ENCODE results near the gene PNPLA5. TPM values are rescaled to one million over a fixed set of nuclear protein-coding genes. Genes with fewer than 3 reads are reported as not detected.
"Not testable (repeated sequence)": the region's sequence is repeated elsewhere in the genome, so short reads cannot be mapped to it uniquely, and the experiment has no call there.

Gene PNPLA5
- total RNA-seq, 2 donors from 2014 or later, result not detected

DNA sequence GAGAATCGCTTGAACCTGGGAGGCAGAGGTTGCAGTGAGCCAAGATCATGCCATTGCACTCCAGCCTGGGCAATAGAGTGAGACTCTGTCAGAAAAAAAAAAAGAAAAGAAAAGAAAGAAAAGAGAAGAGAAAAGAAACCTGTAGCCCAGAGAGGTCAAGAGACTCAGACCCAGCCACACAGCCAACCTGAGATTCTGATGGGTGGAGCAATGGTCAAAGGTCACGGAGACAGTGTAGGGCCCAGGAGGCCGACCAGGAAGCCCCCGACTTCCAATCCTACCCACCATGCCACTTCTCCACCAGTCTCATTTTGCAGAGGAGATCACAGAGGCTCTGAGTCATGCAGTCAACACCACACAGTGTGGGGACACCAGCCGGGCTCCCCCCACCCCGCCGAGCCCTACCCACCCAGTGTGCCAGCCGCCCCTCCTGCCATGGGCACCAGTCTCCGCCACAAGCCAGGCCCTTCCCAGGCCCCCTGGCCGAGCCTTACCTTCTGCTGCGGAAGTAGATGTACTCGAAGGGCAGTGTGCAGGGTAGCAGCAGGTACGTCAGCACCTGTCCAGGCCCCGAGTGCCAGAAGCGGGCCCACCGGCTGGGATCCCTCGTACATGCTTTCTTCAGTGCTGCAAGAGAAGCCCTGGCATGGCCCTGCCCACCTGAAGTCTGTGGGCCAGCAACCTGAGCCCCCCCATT, 7.9 kb downstream of the PNPLA5 start:
- intact Hi-C loops (cut with DNase I, micrococcal nuclease), result no loop called here
- no peak for DNase-seq
- ATAC-seq, result no peak

DNA sequence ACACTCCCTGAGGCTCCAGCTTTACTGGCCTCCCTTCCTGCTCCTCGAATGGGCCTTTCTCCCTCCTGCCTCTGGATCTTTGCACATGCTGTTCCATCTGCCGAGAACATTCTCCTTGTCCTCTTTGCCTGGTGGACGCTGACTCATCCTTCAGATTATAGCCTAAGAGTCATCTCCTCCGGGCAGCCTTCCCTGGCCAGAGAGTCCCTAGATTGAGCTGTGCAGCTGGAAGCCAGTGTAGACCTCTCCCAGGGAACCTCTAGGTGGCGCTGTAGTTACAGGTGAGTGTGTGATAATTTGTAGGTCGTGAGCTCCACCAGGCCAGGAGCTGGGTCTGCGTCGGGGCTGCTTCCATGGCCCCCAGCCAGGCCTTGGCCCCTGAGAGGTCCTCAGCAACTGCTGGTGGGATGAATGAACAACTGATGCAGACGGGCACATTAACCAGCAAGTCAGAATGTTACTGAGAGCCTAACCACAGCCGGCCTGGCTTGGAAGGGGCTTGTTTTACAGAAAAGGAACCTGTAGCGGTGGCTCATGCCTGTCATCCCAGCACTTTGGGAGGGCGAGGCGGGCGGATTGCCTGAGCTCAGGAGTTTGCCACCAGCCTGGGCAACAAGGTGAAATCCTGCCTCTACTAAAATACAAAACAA, 8.7 kb downstream of the PNPLA5 start:
- ATAC-seq, result peak; percentile 66
- intact Hi-C loops (cut with DNase I, micrococcal nuclease), result no loop called here
- DNase-seq, result peak in 1 of 2 donors; percentile 37

DNA sequence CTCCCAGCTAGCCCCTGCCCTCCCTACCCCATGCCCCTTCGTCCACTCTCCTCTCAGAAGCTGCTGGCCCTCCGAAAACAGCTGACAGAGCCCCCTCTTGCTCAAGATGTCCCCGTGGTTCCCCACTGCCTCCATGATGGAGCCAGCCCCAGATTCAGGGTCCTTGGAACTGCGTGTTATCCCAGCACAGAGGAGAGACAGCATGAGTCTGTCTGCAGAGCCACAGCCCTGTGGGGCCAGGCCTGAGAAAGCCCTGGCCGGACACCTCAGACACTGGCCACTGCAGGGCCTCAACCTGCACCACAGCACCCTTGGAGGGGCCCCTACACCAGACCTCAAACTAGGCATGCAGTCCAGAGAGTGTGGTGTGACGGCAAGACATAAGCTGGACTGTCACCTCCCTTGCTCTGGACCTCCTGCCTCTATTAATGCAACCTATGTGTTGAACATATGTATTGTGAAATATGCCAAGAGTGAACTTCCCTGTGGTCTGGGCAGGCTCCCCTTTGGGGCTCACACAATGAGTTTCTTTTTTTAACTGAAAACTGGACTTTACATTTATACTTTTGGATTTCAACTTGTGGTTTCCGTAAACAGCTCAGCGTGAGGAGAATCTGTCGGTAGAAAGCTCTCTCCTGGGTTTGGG, 9.6 kb downstream of the PNPLA5 start:
- intact Hi-C loops (cut with DNase I, micrococcal nuclease), result no loop called here
- no peak for ATAC-seq
- no peak for DNase-seq

DNA sequence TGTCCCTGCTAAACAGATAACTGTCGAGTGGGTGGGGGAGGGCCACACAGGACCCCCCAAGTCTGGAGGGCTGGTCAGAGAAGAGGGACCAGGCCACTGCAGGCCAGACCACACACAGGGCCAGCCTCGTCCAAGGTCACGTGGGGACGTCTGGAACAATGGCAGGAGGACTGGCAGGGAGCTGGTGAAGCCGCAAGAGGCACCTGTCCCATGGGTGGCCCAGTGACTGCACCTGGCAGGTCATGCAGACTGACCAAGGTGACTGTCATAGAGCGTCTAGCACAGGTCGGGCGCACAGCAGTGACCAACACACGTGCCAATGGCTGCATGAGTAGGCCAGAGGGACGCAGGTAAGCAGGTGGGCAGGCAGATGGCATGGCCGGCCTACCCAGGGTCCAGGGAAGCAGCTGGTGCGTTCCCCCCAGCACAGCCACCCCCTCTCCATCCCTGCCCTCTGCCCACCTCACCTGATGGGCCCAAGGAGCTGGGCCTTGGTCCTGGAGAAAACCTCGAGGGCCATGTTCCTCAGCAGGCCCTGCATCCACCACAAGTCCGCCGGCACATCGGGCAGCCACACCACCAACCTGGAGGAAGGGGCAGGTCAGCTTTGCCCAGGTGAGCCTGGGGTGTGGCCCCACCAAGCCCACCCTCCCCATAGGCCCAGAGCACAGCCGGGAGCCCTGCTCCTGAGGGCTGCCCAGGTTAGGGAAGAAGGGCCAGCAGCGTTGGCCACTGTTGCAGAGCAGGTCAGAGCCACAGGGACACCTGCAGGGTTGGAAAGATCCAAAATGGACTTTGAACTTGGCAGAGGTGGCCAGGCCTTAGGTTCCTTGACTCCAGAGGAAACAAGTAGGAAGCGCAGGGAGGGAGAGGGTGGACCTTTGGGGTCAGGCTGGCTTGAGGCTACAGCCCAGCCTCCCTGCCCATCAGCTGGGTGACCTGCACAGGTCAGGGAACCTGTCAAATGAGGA, 10.4 kb downstream of the PNPLA5 start:
- DNase-seq (no peak), ATAC-seq (no peak)
- intact Hi-C loops (cut with DNase I, micrococcal nuclease), result no loop called here

DNA sequence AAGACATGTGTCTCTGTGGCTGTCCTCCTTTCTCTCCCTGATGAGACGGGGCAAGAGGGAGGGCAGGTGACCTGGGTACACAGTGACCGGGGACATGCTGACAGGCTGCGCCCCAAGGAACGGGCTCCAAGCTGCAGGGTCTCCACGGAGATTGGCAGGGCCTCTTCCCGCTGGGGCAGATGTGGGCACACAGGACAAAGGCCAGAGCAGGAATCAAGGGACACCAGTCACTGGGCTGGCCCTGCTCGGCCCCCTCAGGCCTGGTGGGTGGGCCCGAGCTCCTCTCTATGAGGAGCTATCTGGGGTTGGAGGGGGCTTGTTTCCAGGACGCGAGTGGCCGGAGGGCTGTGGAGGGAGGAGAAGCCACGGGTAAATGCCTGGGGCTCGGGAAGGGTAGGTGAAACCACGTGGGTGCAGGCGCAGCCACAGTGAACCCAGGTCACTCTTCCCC, 11.2 kb downstream of the PNPLA5 start:
- intact Hi-C loops (cut with DNase I, micrococcal nuclease), result no loop called here
- no peak for ATAC-seq
- no peak for DNase-seq

DNA sequence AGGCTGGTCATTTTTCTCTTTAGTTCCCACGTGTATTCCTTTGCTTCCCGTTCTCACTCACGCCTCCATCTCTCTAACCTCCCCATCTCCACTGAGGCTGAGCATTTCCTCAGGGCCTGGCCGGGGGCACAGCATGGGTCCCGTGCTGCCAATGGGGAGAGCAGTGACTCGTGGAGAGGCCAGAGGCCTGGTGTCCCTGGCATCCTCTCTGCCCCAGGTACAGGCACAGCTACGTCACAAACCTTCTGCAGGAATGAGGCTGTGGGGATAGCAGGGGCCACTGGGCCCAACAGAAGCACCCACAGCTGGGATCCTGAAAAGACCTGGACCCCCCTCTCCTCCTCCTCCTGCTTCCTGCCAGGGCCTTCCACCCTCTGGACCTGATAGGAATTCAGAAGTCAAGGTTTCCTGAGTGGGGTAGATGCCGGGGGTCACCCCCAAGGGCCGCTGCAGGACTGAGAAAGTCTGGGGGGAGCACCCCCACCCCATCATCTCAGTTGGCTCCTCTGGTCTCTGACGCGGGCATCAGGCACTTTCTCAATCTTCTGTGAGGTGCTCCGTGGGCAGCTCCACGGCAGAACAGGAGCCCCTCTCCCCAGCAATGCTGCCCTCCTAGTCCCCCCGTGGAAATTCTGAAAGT, 11.8 kb downstream of the PNPLA5 start:
- DNase-seq (no peak), ATAC-seq (no peak)
- intact Hi-C loops (cut with DNase I, micrococcal nuclease), result no loop called here

DNA sequence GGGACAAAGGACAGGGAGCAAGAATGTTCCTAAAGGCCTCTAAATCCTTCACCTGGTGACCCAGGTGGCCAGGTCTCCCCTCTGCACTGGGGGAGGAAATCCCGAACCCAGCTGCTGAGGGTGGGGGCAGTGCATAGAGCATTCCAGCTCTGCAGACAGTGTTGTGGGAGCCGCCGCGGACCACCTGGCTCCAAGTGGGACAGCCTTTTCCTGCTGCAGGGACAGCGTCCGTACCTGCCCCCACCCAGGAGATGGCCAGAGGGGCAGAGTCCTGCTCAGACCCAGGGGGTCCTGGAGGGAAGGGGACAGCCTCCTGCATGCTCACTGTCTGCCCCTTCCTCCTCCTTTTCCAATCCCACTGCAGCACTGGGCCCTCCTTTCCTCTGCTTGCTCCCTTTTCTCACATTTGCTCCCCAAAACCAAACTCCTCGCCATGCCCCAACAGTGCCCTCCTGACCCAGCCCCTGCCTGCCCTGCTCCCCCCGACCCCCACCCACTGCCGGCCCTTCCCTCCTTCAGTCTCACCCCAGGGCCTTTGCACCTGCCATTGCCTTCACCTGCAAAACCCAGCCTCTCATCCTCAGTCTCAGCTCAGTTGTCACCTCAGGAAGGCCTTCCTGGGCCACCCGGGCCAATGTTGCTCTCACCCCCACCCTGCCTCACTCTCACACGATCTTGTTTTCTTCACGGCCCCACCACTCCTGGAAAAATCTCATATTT, 12.8 kb downstream of the PNPLA5 start:
- DNase-seq (no peak), ATAC-seq (no peak)
- intact Hi-C loops (cut with DNase I, micrococcal nuclease), result no loop called here

DNA sequence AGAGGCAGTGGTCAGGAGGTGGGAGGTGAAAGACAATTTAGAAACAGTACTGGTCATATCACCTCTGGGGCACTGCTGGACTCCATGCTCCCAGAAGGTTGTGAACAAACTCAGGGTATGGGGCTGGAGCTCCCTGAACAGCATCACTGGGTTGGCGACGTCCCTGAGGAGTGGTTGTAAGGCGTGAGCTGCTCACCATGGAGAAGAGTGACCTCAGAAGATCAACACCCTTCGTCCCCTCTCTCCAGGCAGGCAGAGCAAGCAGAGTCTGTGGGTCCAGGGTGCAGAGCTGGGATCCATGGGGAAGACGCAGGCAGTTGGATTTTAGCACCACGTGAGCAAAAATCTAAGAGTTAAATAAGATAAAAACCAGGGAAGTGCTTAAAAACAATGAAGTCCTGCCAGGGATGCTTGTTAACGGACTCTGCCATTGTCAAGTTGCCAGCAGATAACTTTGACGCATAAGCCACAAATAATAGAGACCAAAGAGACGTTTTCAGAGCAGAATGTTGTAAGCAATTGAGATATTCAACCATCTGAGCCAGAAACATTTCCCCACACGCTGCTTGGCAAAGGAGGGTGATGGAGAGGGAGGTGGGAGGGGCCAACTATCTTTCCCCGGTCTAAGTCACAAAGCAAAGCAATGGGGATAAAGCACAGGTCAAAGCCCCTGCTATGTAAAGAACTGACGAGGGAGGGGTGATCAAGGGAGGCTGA, 13.6 kb downstream of the PNPLA5 start:
- DNase-seq, result no peak
- intact Hi-C loops (cut with DNase I, micrococcal nuclease), result no loop called here
- no peak for ATAC-seq

DNA sequence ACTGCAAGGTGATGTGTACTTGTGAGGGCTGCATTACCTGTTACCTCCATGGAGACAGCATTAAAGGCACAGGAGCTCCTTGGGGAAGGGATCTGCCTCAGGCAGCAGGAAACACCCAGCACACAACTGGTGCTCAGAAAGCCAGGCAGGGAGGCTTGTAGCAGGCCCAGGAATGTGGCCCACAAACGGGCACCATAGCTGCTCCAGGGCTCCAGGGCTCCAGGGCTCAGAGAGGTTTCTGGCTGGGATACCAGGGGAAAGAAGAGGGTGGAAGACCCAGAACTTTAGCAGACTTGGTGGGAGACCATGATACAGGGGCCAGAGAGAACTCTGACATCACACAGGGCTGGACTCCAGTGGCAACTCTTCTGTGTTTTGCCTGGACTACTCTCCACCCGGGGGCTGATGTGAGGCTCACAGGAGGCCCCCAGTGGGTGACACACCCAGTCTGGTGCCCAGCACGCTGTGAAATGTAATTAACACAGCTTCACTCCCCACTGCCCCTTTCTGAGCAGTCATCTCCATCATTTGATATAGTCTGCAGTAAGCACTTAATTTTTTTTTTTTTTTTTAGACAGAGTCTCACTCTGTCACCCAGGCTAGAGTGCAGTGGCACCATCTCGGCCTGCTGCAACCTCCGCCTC, 14.8 kb downstream of the PNPLA5 start:
- no peak for DNase-seq
- intact Hi-C loops (cut with DNase I, micrococcal nuclease), result no loop called here
- ATAC-seq, result no peak

DNA sequence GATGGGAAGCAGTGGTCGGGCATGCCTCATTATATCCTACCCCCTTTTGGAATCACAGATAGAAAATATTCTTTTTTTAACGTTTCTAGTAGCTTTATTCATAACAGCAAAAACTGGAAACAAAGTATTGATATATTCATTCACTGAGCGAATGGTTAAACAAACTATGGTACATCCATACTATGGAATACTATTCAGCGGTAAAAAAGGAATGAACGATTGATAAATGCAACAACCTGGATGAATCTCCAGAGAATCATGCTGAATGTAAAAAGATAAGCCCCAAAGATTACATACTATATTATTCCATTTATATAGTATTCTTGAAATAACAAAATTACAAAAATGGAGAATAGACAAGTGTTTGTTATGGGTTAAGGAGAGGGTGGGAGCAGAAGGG, 22.0 kb downstream of the PNPLA5 start:
- intact Hi-C loops (cut with DNase I, micrococcal nuclease), result no loop called here
- DNase-seq (no peak), ATAC-seq (no peak)

DNA sequence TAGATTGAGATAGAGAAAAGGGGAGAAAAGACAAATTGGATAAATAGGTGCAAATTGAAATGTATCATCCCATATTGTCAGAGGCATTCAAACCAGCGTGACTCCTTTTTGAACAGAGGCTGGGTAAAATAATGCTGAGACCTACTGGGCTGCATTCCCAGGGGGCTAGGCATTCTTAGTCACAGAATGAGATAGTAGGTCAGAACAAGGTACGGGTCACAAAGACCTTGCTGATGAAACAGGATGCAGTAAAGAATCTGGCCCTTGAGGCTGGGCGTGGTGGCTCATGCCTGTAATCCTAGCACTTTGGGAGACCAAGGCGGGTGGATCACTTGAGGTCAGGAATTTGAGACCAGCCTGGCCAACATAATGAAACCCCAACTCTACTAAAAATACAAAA, 22.8 kb downstream of the PNPLA5 start:
- intact Hi-C loops (cut with DNase I, micrococcal nuclease); ATAC-seq; DNase-seq: not testable (repeated sequence)

DNA sequence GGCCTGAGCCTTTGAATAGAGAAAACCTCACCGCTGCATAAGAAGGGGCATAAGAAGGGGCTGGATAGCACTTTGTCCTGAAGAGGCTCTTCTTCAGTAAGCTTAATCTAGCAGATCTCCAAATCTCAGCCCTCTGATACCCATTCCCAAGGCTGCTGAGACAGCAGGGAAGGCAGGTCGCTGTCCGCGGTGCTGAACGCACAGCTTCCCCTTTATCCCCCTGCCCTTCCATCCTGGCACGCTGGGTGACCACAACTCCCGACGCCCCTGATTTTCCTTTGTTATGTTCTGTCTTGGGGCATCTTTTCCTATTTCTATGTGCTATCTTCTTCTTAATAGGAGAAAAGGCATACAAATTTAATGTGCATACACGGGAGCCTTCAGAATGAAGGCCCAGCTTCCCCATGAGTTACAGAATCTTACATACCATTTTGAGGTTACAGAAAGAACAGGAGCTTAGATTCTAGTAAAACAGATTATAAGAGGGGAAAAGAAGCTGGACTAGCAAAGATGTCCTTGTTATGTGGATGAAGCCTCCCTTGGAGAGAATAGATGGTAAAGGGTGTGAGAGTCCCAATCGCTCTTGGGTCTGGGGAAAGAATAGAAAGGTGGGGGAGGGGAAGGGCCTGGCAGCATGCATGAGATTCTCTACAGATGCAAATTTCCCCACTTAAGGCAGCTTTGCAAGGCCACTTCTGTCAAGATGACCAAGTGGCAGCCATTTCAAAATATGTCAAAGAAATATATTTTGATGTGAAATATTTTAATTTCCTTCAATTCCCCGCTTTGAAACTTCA, 23.8 kb downstream of the PNPLA5 start:
- ATAC-seq, result peak; percentile 53
- DNase-seq, result peak in 1 of 2 donors; percentile 69

DNA sequence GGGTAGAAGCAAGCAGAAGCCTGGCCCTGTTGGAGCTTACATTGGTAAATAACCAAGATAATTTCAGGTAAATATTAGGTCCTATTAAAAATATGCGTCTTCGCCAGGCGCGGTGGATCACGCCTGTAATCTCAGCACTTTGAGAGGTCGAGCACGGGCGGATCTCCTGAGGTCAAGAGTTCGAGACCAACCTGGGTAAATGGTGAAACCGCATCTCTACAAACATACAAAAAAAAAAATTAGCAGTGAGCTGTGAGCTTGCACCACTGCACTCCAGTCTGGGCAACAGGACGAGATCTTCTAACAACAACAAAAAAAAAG, 29.0 kb downstream of the PNPLA5 start:
- intact Hi-C loops (cut with DNase I, micrococcal nuclease), result no loop called here
- DNase-seq (no peak), ATAC-seq (no peak)

More for the DNA sequence above, 23.8 kb downstream of the PNPLA5 start:
- intact Hi-C loops (cut with DNase I, micrococcal nuclease), result no loop called here

DNA sequence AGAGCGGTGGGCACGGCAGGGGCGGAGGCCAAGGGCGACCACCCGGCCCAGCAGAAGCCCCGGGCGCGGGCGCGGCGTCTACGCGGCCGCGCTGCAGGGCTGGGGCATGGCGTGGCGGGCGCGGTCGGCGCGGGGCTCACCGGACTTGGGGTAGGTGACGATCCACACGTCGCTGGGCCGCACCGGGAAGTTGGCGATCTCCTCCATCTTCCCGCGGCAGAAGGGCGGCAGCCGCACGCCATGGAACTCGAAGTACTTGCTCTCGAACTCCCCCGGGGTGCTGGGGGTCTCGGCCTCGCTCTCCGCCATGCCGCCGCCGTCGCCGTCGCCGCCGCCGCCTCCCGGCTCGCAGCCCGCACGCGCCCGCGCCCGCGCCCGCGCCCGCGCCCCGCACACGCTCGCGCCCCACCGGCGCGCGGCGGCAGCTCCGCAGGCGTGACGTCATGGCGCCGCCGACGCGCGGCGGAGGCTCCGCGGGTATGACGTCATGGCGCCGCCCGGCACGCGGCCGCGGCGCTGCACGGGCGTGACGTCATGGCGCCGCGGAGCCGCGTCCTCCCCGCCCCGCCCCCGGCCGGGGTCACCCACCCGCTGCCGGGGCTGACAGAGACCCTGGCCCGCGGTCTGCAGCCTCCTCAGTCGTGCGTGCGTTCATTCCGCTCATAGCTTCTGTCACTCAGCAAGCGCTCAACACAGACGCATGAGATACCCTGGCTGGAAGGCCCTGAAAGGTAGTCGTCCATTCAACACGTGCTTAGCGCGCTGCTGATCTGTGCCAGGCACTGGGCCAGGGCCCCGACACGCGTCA, 29.5 kb downstream of the PNPLA5 start, which contains the start of gene SULT4A1:
SULT4A1 (minus strand) TSS at position 440 of the 808 bp plus-strand sequence; CDS start at position 309, 131 bp downstream.
- ATAC-seq, result no peak
- intact Hi-C loops (cut with DNase I, micrococcal nuclease), result no loop called here
- DNase-seq, result peak in 1 of 2 donors; percentile 9

DNA sequence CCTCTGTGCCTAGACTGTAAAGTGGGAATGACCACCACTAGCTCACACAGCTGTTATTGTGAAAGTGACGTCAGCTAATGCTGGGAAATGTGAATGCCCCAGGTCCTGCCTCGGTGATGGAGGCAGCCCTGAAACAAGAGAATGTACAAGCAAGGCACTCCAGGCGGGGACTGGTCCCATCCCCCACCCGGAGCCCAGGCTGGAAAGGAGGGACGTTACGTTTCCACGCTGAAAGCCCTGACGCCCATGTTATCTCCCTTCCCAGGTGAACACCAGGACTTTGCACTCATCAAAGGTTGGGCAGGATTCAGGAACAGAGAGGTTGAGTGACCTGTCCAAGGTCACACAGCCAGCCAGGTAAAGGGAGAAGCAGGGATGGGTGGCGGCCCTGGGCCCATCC, 30.3 kb downstream of the PNPLA5 start:
- ATAC-seq, result no peak
- intact Hi-C loops (cut with DNase I, micrococcal nuclease), result no loop called here
- DNase-seq, result peak in 1 of 2 donors; percentile 8
